ENCODE results near the gene KLHL5.
"Not testable (repeated sequence)": the region's sequence is repeated elsewhere in the genome, so short reads cannot be mapped to it uniquely, and the experiment has no call there.

The KLHL5 gene

GRCh38 chr4:39120418-39120817, 58.4 kb downstream of the KLHL5 start:
- TF ChIP-seq ZFX (IDR thresholded peaks at IDR 0.05) (no peak), CTCF (conservative IDR thresholded peaks at IDR 0.05) (no peak)
- no peak overlapping the region for H3K27ac ChIP-seq

- TF ChIP-seq ZFX (IDR thresholded peaks at IDR 0.05) (no peak), CTCF (conservative IDR thresholded peaks at IDR 0.05) (no peak)
- H3K27ac ChIP-seq = no peak overlapping the region
These were observed 63.0 kb downstream of the KLHL5 start for GRCh38 chr4:39124885-39125599.

- TF ChIP-seq CTCF (conservative IDR thresholded peaks at IDR 0.05) = no peak
- no peak for TF ChIP-seq ZFX (IDR thresholded peaks at IDR 0.05)
- H3K27ac ChIP-seq = no peak overlapping the region
These were observed 63.6 kb downstream of the KLHL5 start for GRCh38 chr4:39125600-39125985.

GRCh38 chr4:39126256-39127095, 64.4 kb downstream of the KLHL5 start:
- TF ChIP-seq CTCF (conservative IDR thresholded peaks at IDR 0.05) = no peak
- TF ChIP-seq ZFX (IDR thresholded peaks at IDR 0.05) = no peak
- H3K27ac ChIP-seq = no peak overlapping the region

GRCh38 chr4:39133623-39134022, 71.6 kb downstream of the KLHL5 start:
- TF ChIP-seq CTCF (conservative IDR thresholded peaks at IDR 0.05) (no peak), ZFX (IDR thresholded peaks at IDR 0.05) (no peak)
- no peak overlapping the region for H3K27ac ChIP-seq

- H3K27ac ChIP-seq = no peak overlapping the region
- TF ChIP-seq ZFX (IDR thresholded peaks at IDR 0.05) = no peak
- no peak for TF ChIP-seq CTCF (conservative IDR thresholded peaks at IDR 0.05)
These were observed 72.8 kb downstream of the KLHL5 start for GRCh38 chr4:39134683-39135306.

GRCh38 chr4:39138227-39138626, 76.2 kb downstream of the KLHL5 start:
- H3K27ac ChIP-seq = not testable (repeated sequence)
